Cerebellar cortex (tissue), 1 donor: ENCODE results near the gene NUMB.
"Not testable (repeated sequence)": the region's sequence is repeated elsewhere in the genome, so short reads cannot be mapped to it uniquely, and the experiment has no call there.

Experiments
- DNase-seq: peaks from one replicate; pipeline ENCODE4 v3.0.0-alpha.2; 2015; ENCODE audit warnings: low spot score

NUMB gene

DNA sequence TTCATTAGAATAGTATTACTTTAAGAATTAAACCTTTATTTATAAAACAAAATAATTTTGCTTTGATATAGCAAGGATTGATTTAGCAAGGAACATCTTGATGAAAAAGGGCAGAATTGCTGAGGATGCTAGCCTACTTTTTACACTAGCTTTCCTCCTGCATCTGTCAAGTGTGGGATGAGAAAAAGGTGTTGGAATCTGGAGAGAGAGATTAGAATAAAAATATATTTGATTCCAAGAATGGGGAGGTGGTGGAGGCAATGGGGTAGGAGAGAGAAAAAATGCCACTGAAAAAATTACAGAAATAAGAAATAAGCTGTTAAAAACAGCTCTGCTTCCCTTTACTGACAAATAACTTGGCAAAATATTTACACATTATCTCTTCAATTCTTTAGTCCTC, 98.9 kb downstream of the NUMB start:
- no peak for DNase-seq

DNA sequence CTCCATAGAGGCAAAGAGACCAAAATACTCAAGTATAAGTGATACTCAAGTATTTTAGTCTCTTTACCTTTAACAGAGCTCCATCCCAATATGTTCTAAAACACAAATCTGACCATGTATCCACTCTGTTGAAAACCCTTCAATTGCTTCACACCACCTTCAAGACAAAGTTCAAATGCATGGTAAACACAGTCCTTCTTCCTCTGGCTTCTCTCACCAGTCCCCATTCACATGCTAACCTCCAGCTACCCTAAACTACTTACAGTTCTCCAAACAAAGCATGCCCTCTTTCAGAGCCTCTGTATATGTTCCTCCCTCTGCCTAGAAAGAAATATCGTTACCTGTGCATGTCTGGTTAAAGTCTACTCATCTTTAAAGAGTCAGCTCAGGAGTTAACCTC, 100.2 kb downstream of the NUMB start:
- no peak for DNase-seq

DNA sequence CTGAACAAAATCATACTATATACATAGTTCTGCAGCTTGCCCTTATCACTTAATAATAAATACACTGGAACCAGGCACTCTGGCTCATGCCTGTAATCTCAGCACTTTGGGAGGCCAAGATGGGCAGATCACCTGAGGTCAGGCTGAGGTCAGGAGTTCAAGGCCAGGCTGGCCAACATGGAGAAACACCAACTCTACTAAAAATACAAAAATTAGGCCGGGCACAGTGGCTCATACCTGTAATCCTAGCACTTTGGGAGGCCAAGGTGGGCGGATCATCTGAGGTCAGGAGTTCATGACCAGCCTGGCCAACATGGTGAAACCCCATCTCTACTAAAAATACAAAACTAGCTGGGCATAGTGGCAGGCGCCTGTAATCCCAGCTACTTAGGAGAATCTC, 109.3 kb downstream of the NUMB start:
- DNase-seq: not testable (repeated sequence)

DNA sequence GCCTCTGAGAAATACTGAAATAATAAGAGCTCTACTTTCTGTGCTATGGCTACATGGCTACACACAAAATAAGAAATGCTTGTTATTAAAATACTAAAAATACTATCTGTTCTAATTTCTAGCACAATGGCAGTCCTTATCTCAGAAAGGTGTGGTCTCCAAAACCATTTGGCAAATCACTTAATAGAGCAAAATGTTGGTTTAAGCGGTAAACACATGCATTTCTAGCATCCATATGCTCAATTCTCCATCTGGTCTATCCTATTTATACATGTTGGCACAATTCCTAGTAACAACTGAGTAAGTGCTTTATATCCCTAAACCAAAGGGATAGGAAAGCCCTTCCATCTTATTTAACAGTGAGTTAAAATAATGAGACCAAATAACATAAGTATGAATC, 114.0 kb downstream of the NUMB start:
- peak; percentile 79 for DNase-seq

DNA sequence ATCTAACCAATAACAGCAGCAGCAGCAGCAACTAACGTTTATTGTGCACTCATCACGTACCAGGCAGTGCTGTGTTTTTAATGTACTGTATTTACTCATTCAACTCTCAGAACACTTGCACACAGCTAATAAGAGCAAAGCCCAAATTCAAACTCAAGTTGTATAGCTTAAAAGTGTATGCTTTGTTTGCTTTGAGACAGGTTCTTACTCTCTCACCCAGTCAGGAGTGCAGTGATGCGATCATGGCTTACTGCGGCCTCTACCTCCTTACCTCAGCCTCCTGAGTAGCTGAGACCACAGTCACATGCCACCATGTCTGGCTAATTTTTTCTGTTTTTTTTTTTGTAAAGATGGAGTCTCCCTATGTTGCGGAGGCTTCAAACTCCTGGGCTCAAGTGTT, 115.7 kb downstream of the NUMB start:
- no peak for DNase-seq

DNA sequence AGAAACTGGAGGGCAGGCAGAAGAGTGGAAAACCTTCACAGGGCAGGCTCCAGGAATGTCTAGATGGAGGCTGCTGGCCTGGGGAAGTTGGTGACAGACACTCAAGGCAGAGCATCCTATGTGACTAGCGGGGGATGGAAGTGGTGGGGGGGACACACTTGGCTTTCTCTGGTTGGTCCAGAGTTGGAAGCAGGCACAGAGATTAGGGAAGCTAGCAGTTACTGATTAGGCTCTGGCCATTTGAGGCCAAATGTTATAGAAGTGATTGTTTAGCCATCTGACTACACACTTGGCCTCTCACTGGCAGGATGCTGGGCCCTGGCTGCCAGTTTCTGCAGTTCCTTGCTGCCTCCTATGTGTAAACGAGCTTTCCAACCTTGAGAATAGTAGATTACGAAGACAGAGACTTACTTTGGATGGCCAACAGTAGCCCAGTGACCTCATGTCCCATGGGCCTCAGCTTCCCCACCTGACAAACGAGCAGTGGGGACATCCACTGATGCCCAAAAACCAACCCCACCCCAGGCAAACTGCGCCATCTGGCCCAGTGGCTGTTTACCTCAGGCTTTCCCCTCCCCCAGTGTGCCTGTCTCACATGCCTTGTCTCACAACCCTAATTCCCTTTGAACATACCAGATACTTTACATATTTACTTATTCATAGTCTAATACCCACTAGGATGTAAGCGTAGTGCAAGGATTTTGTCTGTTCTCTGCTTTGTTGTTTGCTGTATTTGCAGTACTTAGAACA, 118.3 kb downstream of the NUMB start:
- DNase-seq: peak; percentile 70

DNA sequence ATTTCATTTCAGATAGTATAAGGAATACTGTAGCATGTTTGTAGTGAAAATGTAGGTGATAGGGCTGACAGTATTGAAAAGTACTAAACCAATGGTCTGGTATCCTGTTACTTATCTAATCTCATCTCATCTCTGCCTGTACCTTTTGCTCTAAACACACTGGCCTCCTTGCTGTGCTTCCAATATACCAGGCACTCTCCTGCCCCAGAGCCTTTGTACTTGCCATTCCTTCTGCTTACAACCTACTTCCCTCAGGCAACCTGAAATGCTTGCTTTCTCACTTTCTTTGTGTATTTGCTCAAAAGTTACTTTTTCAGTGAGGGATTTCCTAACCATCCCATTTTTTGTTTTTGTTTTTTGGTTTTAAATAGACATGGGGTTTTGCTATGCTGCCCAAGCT, 119.1 kb downstream of the NUMB start:
- DNase-seq: no peak

DNA sequence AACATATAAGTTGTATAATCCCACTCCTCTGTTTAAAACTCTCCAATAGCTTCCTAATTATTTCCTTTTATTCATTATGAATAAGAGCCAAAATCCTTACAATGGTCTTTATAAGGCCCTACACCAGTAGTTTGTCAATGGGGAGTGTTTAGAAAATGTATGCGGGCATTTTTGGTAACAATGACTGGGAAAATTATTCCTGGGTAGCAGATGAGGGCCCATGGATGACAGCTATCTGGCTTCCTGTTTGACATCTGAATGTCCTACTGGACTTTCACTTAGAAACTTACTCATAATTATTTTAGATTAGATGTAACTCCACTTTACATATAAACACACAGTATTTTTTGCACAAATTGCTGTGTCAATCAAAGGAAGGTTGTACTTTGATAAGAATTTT, 119.8 kb downstream of the NUMB start:
- no peak for DNase-seq

DNA sequence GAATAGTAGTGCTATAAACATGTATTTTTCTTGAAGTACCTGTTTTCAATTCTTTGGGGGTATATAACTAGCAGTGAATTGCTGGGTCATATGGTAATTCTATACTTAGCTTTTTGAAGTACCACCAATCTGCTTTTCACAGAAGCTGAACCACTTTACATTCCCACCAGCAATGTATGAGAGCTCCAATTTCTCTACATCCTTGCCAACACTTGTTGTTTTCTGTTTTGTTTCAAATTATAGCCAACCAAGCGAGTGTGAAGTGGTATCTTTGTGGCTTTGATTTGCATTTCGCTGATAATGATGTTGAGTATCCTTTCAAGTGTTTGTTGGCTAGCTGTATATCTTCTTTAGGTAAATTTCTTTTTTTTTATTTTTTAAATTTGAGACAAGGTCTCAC, 125.3 kb downstream of the NUMB start:
- no peak for DNase-seq

DNA sequence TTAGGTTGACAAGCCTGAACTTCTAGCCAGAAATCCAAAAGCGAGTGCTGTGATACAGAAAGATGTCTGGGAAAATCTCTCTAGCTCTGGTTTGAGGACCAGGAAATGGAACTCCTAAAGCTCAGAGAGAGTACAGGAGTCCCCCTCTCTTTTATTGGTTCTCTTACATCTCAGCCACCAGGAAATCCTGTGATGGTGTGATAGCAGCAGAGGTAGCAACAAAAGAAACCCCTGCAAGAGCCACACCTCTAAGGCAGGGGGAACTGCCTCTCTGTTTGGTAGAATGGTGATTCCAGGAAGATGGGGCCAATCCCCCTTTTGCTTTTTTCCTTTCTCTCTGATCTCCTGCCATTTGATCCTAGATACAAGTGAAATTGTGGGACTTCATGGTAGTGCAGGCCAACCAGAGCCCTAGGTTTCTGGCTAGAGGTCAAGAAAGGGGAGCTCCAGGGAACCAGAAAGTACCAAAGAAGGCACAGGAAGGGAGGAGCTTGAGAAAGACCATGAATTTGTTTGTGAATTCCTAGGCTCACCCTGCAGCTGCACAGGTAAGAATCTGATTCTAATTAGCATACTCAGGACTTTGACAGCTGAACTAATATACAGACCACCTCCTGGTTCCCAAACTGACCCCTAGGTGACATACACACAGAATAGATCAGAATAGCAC, 132.6 kb downstream of the NUMB start:
- DNase-seq: no peak

DNA sequence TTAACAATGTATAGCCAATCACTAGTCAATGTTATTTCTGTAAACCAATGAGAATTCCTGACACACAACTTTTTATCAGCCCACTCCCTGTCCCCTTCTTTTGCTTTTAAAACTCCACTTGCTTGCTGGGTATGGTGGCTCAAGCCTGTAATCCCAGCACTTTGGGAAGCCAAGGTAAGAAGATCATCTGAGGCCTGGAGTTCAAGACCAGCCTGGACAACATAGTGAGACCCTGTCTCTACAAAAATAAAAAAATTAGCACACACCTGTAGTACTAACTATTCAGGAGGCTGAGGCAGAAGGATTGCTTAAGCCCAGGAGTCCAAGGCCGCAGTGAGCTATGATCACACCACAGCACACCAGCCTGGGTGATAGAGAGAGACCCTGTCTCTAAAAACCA, 133.3 kb downstream of the NUMB start:
- no peak for DNase-seq

DNA sequence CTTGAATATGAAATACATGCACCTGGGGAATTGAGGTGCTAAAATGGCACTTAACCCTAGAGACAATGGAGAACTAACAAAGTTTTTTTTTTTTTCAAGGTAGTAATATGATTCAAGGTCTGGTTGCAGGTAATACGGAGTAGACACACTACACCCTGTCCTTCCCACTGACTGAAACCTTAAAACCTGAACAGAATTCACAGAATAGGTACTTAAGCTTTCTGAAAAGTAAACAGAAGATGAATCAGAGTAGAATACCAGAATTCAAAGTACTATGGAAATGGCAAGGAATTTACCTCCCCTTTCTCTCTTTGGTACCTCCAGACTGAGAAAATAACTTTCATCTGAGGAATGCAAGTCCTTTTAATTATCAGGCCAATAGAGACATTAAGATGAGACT, 133.8 kb downstream of the NUMB start:
- DNase-seq: no peak

DNA sequence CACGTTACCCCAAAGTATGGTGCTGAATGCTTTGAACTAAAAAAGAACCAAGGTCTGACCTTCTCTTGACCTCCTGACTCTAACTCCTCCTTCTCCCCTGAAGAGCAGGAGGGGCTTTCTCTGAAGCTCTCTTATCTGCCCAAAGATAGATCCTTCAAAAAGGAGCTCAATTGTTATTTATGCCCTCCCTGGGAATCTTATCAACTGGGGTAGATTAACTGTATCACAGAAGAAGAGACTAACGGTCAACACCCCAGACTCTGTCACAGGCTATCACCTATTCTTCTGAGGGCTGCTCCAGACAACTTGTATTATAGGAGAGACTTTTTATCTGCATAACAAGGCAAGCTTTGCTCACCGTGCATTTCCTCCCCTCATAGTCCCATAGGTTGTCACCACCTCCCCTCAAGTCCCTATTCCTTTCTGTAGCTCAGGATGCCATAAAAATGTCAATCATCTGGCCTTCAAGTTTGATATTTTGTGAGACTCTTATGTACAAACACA, 134.4 kb downstream of the NUMB start:
- DNase-seq: no peak

DNA sequence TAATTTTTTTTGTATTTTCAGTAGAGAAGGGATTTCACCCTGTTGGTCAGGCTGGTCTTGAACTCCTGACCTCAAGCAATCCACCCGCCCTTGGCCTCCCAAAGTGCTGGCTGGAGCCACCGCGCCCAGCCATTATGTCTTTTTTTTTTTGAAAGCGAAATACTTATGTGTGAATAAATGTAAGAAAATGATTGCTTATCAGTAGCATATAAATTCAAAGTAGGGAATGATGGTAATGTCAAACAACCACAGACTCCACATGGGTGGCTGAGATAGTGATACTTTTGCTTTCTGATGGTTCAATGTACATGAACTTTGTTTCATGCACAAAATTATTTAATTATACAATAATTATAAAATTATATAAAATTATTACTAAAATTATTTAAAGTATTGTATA, 145.2 kb downstream of the NUMB start:
- no peak for DNase-seq

DNA sequence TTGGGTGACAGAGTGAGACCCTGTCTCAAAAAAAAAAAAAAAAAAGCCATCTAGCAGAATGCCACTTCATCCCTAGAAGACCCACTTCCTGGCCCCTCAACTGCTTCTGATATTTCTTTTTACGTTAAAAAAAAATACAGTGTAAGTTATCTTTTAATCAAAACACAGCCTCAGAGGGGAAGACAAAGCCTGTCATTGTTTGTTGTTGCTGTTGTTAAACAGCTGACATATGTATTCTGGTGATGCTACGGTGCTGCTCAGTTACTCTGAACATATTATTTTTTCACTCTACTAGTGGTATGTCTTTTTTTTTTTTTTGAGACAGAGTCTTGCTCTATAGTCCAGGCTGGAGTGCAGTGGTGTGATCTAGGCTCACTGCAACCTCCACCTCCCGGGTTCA, 145.7 kb downstream of the NUMB start:
- DNase-seq: no peak

DNA sequence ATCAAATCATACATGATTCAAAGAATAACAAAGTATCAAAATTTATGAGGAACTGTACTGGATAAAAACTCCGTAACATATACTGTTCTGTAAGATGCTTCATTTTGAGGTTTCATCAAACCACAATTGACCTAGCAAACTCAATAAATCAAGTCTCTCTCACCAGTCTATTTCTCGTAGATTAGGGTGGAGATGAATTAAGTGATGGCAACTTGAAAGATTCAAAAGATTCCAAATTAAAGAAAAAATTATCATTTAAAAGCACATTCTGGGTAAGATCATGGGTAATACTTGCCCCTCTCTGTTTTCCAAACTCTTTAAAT, 146.7 kb downstream of the NUMB start:
- DNase-seq: no peak

DNA sequence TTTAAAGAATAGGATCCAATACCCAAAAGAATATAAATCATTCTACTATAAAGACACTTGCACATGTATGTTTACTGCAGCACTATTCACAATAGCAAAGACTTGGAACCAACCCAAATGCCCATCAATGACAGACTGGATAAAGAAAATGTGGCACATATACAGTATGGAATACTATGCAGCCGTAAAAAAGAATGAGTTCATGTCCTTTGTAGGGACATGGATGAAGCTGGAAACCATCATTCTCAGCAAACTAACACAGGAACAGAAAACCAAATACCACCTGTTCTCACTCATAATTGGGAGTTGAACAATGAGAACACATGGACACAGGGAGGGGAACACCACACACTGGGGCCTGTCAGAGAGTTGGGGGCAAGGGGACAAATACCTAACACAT, 149.1 kb downstream of the NUMB start:
- DNase-seq: not testable (repeated sequence)

DNA sequence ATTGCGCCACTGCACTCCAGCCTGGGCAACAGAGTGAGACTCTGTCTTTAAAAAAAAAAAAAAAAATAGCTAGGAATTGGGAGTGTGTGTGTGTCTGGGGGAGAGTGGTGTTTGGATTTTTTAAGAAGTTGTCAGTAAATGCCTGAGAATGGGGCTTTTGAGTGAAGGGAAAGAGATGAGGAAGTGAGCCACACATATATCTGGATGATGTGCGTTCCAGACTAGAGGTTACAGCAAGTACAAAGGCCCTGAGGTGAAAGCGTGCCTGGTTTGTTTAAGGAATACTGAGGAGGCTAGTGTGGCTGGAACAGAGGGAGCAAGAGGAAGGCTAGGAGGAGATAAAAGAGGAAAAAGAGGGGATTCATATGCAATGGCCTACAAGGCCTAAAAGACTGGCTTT, 151.1 kb downstream of the NUMB start:
- no peak for DNase-seq

DNA sequence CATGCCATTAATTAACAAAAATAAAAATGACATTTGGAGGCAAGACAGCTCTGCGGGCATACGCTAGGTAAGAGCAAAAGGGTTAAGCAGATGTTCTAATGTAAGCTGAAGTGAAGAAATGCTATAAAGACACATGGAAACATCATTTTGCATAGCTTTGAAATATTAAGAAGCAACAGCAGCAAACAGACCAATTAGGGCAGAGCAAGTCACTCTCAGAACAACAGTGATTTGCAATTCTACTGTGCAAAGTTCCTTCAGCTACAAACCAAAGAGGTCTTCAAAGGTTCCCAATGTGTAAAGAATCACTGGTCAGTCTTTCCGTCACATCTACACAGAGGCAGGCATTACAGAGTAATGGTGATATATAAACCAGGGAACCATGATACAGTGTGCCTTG, 152.8 kb downstream of the NUMB start:
- DNase-seq: no peak

DNA sequence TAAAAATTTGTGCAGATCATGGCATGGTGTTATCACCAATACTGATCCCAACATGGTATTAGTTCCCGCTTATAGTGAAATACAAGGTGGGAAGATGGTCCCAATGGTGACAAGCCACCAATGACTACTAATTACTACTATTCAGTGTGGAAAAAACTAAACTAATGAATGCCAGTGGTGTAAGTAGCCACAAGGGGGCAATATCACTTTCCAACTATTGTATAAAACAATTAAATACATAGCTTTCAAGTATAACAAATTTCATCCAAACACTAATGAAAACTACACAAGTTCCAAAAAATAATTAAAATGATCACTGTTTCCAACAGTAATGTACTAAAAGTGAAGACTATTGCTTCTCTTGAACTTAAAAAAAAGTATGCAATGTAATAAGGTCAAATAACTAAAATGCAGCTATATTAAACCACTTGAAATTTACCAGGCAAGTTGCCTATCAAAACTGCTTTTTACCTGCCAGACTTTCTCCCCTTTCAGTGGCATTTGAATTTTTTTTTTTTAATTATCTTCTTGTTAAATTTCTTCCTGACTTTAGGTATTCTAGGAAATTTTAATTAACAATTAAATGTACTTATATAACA, 163.0 kb downstream of the NUMB start:
- DNase-seq: peak; percentile 73

DNA sequence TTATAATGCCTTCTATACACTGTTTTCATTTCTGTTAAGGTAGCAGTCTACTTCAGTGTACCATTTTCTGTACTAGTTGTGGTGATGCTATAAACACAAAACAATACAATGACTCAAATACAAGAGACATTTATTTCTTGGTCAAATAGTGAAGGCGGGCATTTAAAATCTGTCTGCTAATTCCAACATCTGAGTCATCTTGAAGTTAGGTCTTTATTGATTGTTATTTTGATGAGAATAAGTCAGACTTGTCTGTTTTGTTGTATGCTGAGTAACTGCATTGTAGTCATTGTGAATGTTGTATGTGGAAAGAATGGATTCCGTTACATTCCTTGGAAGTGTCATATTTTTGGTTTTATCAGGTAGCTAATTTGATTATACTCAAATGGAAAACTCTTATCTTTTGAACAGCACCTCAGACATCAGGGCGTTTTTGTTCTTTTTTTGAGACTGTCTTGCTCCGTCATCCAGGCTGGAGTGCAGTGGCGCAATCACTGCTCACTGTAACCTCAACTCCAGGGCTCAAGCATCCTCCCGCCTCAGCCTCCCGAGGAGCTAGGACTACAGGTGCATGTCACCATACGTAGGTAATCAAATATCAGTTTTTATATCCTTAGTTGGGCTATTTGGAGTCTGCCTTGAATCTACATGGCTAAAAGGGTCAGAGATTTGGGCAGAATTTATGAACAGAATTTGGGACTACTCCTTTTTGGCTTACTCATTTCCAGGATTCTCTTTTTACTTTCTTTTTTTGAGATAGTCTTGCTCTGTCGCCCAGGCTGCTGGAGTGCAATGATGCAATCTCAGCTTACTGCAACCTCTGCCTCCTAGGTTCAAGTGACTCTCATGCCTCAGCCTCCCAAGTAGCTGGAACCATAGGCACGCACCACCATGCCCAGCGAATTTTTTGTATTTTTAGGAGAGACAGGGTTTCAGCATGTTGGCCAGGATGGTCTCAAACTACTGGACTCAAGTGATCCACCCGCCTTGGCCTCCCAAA, 164.3 kb downstream of the NUMB start:
- no peak for DNase-seq

DNA sequence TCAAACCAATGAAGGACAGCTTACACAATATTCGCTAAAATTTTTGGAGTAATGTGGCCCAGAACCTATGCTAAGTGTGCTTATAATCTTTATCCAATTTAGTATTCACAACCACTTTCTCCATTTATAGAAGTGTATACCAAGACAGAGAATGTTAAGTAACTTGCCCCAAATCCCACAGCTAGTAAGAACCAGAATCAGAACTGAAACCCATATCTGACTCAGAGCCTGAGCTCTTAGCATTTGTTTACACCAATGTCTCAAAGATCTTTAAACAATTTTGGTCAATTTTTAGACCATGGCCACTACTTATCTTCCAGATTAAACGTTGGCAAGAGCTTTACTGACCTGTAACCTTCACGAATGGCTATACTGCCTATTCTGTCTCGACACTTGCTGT, 168.1 kb downstream of the NUMB start:
- DNase-seq: no peak
